NOMO-1 treated with dmso at 0.1 percent for 144 hours (cell line): ENCODE results near the gene PYGM.
A peak's percentile ranks its signal among the peaks of the same experiment; 100 is the strongest.

Experiments used
- DNase-seq: peaks from one replicate; lab custom pipeline; 2025; ENCODE audit not compliant: unreplicated experiment; lab: John Stamatoyannopoulos, UW

The PYGM gene

DNA sequence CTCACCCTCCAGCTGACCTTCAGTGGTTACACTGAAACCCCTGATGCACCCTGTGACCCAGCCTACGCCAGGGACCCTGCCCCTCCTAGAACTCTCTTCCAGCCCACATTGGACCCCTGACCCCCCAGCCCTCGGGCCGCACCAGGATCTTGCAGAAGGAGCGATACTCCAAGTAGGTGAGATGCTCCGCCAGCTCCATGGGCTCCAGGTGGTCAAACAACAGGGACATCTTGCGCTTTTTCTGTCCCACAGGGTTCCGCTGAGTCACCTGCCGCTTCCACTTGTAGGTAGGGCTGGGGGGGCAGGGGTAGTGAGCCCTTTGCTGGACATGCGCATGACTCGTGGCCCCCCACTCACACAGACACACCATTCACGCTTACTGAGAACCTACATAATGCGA, 19.9 kb downstream of the PYGM start:
- DNase-seq, result no peak

GRCh38 chr11:64736654-64737053, 23.1 kb downstream of the PYGM start:
- DNase-seq, result no peak

DNA sequence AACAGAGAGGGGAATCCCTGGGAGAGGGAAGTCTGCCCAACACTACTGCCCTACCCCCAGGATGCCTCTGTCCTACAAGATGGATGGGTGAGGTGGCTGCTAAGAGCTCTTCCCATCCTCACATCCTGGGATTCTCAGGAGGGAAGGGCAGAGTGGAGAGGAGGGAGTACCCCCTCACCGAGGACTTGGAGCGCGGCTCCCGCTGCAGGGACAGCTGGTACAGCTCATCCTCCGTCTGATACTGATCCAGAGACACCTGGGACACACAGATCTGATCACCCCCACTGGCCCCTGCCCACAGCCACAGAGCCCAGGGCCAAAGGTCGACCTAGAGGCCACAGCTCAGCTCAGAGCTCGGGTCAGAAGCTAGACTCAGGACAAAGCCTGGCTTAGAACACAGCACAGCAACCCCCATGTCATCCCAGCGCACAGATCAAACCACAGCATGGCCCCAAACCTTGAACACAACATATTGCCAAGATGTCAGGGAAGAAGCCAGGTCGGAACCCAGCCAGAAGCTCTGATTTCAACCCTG, 24.0 kb downstream of the PYGM start:
- DNase-seq, result no peak

- DNase-seq, result no peak
These were observed 24.7 kb downstream of the PYGM start for GRCh38 chr11:64734811-64735724.

- DNase-seq, result no peak
These were observed 28.2 kb downstream of the PYGM start for GRCh38 chr11:64731601-64732000.

DNA sequence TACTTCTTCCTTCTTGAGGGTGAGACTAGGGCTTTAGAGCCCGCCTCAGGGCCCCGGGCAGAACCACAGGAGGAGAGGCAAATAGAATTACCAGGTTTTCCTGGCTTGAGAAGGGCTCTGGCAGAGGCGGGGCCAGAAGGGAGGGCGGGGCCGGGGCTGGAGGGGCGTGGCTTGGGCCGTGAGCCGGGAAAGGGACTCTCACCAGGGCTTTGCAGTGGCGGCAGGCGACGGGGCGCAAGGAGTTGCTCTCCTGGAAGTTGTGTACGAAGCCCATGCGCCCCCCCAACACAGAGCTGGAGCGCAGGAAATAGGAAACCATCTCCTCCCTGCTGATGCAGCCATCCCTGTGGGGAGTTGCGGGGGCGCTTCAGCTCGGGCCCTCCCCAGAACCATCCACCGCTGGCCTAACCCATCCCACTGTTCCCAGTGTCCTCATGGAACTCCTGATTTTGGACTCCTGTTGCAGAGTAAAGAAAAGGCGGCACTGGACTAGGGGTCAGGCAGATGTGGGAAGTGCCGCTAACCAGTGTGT, 29.9 kb downstream of the PYGM start:
- DNase-seq, result no peak

DNA sequence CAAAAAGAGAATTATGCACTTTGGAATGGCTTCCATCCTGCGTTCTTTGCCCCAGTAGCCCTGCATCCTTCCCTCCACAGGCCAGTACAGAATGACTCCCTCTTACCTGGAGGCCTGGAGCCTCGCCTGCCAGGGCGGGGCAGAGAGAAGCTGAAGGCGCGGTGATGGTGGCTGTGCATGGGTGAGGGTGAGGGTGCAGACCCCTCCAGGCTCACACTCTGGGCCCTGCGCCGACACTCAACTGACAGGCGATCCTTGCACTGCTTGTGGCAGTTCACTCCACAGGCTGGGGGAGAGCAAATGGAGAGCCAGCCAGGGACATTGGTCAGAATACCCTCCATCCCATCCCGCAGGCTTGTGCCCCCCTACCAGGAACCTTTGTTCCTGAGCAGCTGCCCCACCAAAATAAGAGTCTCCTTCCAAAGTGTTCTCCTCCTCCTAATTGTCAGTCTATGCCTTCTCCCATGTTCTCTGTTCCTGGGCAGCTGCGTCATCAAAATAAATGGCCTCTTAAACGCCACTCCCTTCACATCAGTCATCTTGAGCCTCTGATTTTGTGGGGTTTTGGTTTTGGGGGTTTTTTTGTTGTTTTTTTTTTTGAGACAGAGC, 30.9 kb downstream of the PYGM start:
- no peak for DNase-seq

- no peak for DNase-seq
These were observed 32.8 kb downstream of the PYGM start for GRCh38 chr11:64726867-64727530.

- no peak for DNase-seq
These were observed 33.5 kb downstream of the PYGM start for GRCh38 chr11:64726211-64726641.

GRCh38 chr11:64724863-64725532, 34.8 kb downstream of the PYGM start:
- DNase-seq, result no peak

DNA sequence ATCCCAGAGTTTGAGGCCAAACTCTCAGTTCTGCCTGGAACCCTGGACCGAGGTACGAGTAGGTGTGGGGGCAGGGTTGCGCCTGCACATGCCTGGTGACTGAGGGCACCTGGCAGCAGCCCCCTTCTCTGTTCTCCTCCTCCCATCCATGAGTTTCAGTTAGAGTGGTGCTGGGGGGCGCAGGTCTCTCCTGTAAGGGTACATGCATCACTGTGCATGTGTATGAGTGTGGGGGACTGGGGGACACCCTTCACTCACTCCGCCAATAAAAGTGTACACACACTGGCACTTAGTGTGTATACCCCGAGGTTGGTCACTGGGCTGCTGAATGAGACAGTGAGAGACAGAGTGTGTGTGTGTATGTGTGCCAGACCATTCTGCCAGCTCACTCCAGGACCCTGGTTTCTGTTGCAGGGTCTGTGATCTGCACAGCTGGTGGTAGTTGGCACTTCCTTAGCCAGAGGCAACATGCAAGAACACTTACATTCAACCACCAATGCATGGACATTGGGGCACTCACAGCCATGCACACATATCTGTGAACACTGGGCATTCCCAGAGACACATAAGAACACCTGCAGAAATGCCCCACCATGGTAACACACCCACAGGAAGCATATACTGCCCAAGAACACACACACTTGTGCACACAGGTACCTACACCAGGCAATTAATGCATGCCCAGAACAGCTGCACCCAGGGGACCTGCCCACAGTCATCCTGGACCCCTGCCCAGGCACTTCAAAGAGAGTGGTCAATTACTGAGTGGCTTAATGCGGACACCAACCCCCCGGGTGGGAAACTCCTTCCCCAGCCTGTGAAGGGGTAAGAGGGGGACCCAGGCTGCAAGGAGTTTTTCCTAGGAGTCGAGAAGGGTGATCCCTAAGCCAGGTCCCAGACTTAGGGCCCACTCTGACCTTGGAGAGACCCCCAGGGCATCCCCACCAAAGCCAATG, 35.6 kb downstream of the PYGM start:
- no peak for DNase-seq

DNA sequence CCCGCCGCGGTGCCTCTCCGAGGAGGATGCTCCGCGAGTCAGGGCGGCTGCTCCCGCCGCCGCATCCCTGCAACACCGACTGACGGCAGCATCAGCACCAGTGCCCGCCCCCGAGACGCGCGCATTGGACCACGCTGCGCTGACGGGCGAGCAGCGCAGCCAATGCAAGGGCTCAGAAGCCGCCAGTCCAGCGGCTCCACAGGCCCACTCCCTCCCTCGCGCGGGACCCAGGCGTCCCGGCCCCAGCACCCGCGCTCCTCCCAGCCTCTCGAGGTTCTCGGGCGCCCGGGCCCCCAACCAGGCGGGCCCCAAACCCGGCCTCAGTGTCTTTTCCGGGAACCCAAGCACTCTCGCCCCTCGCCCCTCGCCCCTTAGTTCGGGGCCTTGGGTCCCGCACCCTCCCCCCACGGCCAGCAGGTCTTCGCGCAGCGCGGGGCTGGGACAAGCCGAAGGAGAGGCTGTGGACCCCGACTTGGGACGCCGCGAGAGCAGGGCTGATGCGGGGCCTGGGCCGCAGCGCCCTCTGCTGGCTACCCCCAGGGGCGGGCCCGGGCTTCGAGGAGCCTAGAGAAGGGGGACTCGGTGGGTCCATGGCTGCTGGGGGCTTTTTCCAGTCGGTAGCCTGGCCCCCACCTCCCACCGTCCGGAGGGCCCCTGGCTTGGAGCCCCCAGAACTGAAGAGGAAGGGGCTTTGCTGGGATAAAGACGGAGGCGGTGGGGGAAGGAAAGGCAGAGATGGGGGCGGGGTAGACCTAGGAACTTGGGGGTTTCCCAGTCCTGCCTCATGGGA, 36.5 kb downstream of the PYGM start, which contains the start of gene NRXN2:
TSS of gene NRXN2 (minus strand) at position 81 of the 790 bp plus-strand sequence. CDS start 9,498 bp downstream, outside the sequence.
- DNase-seq, result peak; percentile 54

GRCh38 chr11:64722141-64723065, 37.4 kb downstream of the PYGM start:
- no peak for DNase-seq

GRCh38 chr11:64721359-64721699, 38.4 kb downstream of the PYGM start:
- DNase-seq, result no peak

DNA sequence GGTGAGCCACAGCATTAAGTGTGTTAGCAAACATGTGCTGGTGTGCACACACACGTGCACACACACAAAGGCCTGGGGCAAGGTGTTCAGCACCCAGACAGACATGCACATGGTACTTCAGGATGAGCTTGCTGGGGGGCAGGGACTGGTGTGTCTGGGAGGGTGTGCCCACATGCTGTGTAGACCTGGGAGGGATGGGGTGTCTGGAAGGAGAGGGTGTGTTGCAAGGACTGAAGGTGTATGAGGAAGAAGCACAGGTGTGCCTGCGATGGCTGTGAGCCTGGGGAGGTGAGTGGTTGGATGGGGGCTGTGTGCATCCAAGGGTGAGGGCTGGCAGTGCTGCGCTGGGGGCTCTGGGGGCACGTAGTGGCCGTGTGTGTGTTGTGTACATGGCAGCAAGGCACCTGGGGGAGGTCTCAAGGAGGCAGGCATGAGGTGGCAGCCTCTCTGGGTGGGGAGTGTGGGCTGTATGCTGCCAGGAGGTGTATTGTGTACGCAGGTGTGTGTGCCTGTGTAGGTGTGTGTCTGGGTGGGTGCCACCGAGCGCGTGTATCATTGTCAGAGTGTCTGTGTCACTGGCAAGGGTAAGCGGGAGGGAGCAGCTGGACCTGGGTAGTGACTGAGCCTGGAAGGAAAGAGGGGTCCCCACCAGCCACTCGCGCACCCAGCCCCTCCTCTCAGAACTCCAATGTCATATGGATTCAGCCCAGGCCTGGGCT, 39.0 kb downstream of the PYGM start:
- DNase-seq, result no peak

- DNase-seq, result no peak
These were observed 39.6 kb downstream of the PYGM start for GRCh38 chr11:64720167-64720566.

- DNase-seq, result no peak
These were observed 40.4 kb downstream of the PYGM start for GRCh38 chr11:64719406-64719805.
